Panc1 (cell line): ENCODE data around the gene TCEAL9.

Experiments
- POLR2AphosphoS5 ChIP-seq: IDR thresholded peaks from 2 replicates; pipeline ENCODE4 v1.6.1; 2012; ENCODE audit warnings: mild to moderate bottlenecking, low read depth, low read length, moderate library complexity
- REST ChIP-seq, 2 experiments: IDR thresholded peaks; 2 replicates each; pipeline ENCODE4 v1.6.1; 2011 to 2012; ENCODE audit warnings: low read depth in 2 of 2, control low read depth in 1 of 2, low read length in 1 of 2, mild to moderate bottlenecking in 1 of 2, moderate library complexity in 1 of 2; ENCODE audit not compliant: insufficient read depth in 1 of 2

- TF ChIP-seq POLR2AphosphoS5 (no peak), REST (IDR thresholded peaks at IDR 0.05; ENCODE audit: insufficient read depth in 1 of 2, low read depth in 2 of 2, low read length in 1 of 2) (no peak)
These were observed 45.5 kb upstream of the TCEAL9 start, which contains the start of gene BEX2 for GRCh38 chrX:103310555-103311398.
